SK-N-SH (cell line): Measurements from ENCODE around the gene LRIT3.

ENCODE experiments used
- FOXM1 ChIP-seq: IDR thresholded peaks from 2 replicates; pipeline ENCODE4 v1.4.0; 2012; ENCODE audit warnings: low read depth, mild to moderate bottlenecking
- RCOR1 ChIP-seq: fragments of 150-350 bp; IDR thresholded peaks from 2 replicates; pipeline ENCODE4 v1.6.1; 2017; ENCODE audit warnings: antibody characterized with exemption, low read length
- TEAD4 ChIP-seq: IDR thresholded peaks from 2 replicates; pipeline ENCODE4 v1.4.0; 2012; ENCODE audit warnings: mild to moderate bottlenecking, borderline replicate concordance; ENCODE audit not compliant: insufficient read depth
- TF ChIP-seq, protein P1 (sequence below): fragments of 200-600 bp; sonication (generic); IDR thresholded peaks from 2 replicates; pipeline ENCODE4 v1.6.1; 2017; ENCODE audit warnings: antibody characterized with exemption, mild to moderate bottlenecking, moderate library complexity
- TF ChIP-seq, protein P2 (sequence below): IDR thresholded peaks from 2 replicates; pipeline ENCODE4 v1.4.0; 2012; ENCODE audit warnings: low read depth, borderline replicate concordance
- TF ChIP-seq, protein P3 (sequence below): IDR thresholded peaks from 2 replicates; pipeline ENCODE4; 2012
- TF ChIP-seq, protein P4 (sequence below): fragments of 150-350 bp; IDR thresholded peaks from 2 replicates; pipeline ENCODE4 v1.6.1; 2017; ENCODE audit warnings: antibody characterized with exemption, low read length, low read depth, borderline replicate concordance
- TF ChIP-seq, protein P5 (sequence below): IDR thresholded peaks from 2 replicates; pipeline ENCODE4 v1.6.1; 2012; ENCODE audit warnings: mild to moderate bottlenecking, low read depth, low read length, moderate library complexity

DNA sequence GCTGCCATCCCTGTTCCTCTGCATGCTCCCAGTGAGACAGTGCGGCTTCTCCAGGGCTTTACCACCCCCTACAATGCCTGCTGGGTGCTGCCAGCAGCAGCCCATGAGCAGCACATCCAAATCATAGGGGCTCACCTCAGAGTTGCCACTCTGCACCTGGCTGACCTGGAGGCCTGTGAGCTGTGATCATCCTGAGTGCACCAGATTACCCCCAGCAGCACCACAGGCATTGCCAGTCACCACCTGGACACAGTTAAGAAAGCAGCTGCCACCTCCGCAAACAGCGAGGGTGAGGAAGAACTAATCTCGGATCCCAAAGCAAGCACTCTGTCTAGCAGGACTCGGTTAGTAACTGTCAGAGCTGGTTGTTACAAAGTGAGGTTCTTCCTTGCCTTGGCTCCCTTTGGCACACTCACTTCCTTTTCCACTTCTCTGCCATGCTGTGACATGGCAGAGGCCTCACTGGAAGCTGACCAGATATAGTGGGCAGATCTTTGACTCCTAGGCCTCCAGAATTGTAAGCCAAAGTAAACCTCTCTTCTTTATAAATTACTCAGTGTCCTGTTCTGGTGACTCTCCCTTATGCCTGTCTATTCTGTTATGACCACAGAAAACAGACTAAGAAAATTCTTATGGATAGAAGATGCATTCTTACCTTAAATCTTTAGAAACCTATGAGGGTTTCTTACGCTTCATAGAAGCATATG lies 25.2 kb downstream of the LRIT3 start:
- TF ChIP-seq RCOR1 (no peak), FOXM1 (no peak), TEAD4 (no peak)
- TF ChIP-seq, protein P1, sequence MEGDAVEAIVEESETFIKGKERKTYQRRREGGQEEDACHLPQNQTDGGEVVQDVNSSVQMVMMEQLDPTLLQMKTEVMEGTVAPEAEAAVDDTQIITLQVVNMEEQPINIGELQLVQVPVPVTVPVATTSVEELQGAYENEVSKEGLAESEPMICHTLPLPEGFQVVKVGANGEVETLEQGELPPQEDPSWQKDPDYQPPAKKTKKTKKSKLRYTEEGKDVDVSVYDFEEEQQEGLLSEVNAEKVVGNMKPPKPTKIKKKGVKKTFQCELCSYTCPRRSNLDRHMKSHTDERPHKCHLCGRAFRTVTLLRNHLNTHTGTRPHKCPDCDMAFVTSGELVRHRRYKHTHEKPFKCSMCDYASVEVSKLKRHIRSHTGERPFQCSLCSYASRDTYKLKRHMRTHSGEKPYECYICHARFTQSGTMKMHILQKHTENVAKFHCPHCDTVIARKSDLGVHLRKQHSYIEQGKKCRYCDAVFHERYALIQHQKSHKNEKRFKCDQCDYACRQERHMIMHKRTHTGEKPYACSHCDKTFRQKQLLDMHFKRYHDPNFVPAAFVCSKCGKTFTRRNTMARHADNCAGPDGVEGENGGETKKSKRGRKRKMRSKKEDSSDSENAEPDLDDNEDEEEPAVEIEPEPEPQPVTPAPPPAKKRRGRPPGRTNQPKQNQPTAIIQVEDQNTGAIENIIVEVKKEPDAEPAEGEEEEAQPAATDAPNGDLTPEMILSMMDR, result no peak
- TF ChIP-seq, protein P2, sequence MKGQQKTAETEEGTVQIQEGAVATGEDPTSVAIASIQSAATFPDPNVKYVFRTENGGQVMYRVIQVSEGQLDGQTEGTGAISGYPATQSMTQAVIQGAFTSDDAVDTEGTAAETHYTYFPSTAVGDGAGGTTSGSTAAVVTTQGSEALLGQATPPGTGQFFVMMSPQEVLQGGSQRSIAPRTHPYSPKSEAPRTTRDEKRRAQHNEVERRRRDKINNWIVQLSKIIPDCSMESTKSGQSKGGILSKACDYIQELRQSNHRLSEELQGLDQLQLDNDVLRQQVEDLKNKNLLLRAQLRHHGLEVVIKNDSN, result no peak
- TF ChIP-seq, protein P3, sequence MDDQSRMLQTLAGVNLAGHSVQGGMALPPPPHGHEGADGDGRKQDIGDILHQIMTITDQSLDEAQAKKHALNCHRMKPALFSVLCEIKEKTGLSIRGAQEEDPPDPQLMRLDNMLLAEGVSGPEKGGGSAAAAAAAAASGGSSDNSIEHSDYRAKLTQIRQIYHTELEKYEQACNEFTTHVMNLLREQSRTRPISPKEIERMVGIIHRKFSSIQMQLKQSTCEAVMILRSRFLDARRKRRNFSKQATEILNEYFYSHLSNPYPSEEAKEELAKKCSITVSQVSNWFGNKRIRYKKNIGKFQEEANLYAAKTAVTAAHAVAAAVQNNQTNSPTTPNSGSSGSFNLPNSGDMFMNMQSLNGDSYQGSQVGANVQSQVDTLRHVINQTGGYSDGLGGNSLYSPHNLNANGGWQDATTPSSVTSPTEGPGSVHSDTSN, result no peak
- TF ChIP-seq, protein P4, sequence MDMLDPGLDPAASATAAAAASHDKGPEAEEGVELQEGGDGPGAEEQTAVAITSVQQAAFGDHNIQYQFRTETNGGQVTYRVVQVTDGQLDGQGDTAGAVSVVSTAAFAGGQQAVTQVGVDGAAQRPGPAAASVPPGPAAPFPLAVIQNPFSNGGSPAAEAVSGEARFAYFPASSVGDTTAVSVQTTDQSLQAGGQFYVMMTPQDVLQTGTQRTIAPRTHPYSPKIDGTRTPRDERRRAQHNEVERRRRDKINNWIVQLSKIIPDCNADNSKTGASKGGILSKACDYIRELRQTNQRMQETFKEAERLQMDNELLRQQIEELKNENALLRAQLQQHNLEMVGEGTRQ, result no peak
- TF ChIP-seq, protein P5, sequence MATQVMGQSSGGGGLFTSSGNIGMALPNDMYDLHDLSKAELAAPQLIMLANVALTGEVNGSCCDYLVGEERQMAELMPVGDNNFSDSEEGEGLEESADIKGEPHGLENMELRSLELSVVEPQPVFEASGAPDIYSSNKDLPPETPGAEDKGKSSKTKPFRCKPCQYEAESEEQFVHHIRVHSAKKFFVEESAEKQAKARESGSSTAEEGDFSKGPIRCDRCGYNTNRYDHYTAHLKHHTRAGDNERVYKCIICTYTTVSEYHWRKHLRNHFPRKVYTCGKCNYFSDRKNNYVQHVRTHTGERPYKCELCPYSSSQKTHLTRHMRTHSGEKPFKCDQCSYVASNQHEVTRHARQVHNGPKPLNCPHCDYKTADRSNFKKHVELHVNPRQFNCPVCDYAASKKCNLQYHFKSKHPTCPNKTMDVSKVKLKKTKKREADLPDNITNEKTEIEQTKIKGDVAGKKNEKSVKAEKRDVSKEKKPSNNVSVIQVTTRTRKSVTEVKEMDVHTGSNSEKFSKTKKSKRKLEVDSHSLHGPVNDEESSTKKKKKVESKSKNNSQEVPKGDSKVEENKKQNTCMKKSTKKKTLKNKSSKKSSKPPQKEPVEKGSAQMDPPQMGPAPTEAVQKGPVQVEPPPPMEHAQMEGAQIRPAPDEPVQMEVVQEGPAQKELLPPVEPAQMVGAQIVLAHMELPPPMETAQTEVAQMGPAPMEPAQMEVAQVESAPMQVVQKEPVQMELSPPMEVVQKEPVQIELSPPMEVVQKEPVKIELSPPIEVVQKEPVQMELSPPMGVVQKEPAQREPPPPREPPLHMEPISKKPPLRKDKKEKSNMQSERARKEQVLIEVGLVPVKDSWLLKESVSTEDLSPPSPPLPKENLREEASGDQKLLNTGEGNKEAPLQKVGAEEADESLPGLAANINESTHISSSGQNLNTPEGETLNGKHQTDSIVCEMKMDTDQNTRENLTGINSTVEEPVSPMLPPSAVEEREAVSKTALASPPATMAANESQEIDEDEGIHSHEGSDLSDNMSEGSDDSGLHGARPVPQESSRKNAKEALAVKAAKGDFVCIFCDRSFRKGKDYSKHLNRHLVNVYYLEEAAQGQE, result no peak
